Measurements from ENCODE around the gene OR51G2.
"Not testable (repeated sequence)": the region's sequence is repeated elsewhere in the genome, so short reads cannot be mapped to it uniquely, and the experiment has no call there.

The OR51G2 gene

GRCh38 chr11:4919250-4919649 is at the start of gene OR51G2:
OR51G2 (minus strand) TSS chr11:4919350; CDS start chr11:4915663, 3,687 bp downstream.
- no peak for DNase-seq (ENCODE audit: low read depth in 2 of 2)

GRCh38 chr11:4962816-4963215 is 43.7 kb upstream of the OR51G2 start:
- no peak for DNase-seq (ENCODE audit: low read depth in 2 of 2)

DNA sequence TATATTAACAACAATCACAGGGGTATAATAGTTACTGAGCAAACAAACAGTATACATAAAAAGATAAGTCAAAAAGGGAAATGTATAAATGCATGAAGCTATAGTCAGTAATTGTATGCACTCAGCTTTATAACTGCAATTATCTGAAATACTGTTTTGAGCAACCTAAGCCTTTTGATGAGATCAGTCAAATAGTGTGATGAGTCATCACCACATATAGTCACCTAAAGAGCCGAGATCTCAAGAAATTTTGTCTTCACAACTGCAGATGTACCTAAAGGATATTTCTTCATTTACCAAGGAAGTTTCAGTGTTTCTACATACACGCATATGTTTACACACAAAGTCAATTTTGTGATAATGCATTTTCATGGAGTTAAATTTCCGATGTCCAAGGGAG is 41.7 kb upstream of the OR51G2 start:
- no peak for DNase-seq (ENCODE audit: low read depth in 2 of 2)

DNA sequence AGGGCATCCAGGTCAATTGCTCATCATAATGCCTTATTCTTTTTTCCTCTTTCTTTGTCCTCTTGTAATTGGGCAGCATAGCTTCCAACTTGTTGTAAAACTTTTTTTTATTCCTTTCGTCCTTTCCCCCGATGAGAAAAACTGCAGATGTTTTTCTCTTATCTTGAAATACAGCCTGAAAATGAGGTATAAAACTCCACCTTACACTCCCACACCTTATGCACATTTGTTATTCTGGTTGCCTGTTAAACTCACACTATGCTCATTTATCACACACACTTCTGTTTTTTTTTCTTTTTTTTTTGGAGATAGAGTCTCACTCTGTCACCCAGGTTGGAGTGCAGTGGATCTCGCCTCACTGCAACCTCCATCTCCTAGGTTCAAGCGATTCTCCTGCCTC is 38.2 kb upstream of the OR51G2 start:
- no peak for DNase-seq (ENCODE audit: low read depth in 2 of 2)

- DNase-seq (ENCODE audit: low read depth in 2 of 2) = not testable (repeated sequence)
These were observed 36.5 kb upstream of the OR51G2 start, which contains the start of gene OR51A2 for GRCh38 chr11:4955613-4956012. OR51A2 (minus strand) TSS chr11:4955713; CDS start chr11:4955713, 0 bp downstream.

DNA sequence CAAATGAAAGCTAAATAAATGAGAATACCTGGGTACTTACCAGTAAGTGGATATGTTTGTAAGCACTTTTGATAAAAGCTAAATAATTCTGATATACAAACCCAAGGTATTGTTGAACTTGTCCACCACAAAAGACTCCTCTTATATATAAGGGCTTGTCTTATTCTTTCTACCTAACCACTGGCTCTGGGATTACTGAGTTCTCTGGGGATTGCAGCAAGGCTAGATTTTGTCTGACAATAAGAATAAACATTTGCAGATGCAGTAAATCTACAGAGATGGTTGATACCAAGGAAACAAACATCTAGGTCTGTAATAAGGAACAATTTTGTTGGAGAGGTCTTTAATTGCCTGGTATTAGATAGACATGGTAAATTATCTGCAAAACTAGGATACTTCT is 28.4 kb upstream of the OR51G2 start, which contains the start of gene OR51A4:
Gene OR51A4, minus strand, starts transcription at position 101 of the 400 bp plus-strand sequence. CDS start 505 bp downstream, outside the sequence.
- no peak for DNase-seq (ENCODE audit: low read depth in 2 of 2)

DNA sequence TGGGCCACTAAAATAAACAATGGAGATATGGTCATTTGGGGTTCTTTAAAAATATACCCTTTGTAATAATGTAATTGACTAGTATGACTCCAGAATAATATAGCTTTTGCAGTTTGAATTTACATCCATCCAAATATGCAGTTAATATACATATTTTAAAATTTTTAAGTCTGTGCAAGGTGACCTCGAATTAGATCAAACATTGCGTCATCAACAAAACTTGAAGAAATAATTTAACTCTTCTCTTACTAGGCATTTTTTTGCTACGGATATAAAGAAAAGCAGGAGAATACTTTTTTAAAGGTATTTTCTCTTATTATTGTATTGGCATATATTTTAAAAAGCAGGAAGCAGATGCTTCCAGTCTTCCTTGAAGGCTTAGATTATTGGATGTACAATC is 17.6 kb upstream of the OR51G2 start:
- DNase-seq (ENCODE audit: low read depth in 2 of 2) = no peak

DNA sequence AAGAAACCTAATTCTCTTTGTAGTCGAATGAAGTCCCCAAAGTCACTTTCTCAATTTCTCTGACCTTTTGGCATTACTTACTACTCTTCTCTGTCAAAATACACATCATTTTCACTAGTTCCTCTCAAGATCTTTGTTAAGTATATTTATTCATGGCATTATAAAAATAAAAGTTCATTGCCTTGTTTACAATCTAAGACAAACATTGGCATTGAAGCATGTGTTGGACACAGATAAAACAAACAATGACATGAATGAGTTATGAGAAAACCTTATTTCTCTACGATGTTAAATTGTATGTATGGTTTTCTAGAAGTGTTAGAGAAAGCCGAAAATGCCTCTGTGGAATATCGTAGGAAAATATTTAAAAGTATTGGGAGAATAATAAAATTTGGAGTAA is 13.6 kb upstream of the OR51G2 start:
- DNase-seq (ENCODE audit: low read depth in 2 of 2) = no peak

- DNase-seq (ENCODE audit: low read depth in 2 of 2) = no peak
These were observed 7.5 kb upstream of the OR51G2 start for GRCh38 chr11:4926608-4927007.

DNA sequence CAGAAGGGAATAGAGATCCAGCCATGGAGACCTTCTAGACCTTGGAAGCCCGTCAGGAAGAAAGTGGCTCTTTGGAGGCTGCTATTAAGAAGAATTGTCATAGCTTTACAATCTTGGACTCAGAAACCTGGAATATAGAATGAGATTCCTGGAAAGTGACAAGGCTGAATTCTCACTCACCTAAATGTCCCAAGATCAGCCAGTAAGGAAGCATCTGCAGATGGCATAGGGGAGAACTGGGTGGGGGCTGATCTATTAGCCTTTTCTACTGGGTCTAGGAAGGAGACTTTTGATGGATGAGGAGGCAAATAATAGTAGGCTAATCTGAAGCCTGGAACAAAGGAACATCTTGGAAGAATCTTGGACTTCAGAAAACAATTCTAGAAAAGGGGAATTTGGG is 5.1 kb upstream of the OR51G2 start, which contains the start of gene OR51G1:
Gene OR51G1, minus strand, starts transcription at position 101 of the 400 bp plus-strand sequence. Its CDS starts 0 bp downstream, at position 101.
- DNase-seq (ENCODE audit: low read depth in 2 of 2) = no peak

DNA sequence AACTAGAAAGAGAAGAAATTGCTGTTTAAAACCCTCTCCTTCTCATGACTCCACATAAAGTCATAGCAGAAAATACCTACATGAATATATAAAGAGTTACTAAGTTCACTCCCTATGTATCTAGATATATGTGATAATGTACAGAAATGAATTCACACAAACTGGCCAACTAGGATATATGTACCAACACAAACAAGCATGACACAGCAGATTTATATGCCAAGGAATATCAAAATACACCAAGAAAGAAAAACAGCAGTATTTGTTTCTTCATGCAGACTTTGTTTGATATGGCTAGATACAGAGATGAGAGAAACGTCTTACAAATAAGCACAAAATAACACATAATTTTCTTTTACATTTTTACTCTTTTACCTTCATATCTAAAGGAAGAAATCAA is 3.2 kb upstream of the OR51G2 start:
- no peak for DNase-seq (ENCODE audit: low read depth in 2 of 2)

DNA sequence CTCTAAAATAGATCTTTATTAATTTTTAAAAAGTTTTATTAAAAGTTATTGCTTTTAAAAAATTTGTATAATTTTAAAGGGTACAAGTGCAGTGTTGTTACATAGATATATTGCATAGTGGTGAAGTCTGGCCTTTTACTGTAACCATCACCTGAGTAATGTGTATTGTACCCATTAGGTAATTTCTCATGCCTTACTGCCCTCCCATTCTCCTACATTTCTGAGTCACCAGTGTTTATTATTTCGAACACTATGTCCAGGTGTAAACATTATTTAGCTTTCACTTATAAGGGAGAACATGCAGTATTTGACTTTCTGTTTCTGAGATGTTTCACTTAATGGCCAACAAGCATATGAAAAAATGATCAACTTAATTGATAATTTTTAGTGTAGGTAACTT is 2.6 kb upstream of the OR51G2 start:
- DNase-seq (ENCODE audit: low read depth in 2 of 2) = no peak

DNA sequence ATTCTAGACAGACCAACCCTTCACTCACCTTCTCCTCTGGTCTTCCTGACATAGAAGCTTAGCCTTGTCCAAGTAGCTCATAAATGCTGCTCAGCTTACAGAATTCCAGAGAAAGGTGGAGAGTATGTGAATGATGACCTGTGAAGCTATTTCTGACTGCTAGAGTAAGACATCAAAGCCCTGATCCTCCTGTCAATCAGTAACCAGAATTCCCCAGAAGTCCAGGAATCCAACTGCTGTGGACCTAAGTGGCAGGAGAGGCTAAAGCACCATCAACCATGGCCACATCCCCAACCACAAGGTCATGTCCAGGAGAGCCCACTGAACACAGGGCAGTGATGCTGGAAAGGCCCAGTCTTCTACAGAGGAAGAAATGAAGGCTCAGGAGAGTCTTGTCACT is 2.6 kb downstream of the OR51G2 start:
- DNase-seq (ENCODE audit: low read depth in 2 of 2) = no peak

GRCh38 chr11:4903484-4903883 is 15.7 kb downstream of the OR51G2 start, which contains the start of gene OR51A7:
OR51A7 (plus strand) TSS chr11:4903783; CDS start chr11:4907370, 3,587 bp downstream.
- no peak for DNase-seq (ENCODE audit: low read depth in 2 of 2)

DNA sequence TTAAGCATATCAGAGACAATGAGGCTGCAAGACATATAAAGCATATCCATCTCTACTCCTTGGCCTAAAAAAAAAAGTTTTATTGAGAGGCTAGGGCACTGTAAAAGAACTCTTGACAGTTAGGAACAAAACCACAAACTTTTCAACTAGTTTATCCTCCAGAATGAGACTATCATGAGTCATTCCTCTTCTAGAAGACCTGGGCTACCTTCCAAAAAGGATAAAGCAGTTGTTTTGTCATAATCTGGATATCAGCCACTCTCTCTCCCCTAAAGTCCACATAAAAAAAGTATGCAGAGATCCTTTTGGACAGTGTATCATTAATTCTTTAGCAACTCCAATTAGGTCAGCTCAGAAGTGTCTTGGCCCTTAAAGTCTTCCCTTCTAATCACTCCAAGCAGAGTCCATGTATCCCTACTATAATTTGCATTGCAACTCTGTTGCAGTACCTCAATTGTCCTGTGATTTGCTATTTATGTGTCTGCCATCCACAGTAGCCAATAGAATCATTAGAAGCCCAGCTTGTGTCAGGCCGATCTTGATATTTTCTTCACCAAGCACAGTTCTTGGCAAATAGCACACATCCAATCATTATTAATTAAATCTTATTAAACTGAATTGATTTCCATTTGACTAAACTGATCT is 27.0 kb downstream of the OR51G2 start:
- DNase-seq (ENCODE audit: low read depth in 2 of 2) = no peak

GRCh38 chr11:4890279-4890678 is 28.9 kb downstream of the OR51G2 start:
- DNase-seq (ENCODE audit: low read depth in 2 of 2) = no peak

GRCh38 chr11:4887591-4887990 is 31.6 kb downstream of the OR51G2 start:
- DNase-seq (ENCODE audit: low read depth in 2 of 2) = no peak

DNA sequence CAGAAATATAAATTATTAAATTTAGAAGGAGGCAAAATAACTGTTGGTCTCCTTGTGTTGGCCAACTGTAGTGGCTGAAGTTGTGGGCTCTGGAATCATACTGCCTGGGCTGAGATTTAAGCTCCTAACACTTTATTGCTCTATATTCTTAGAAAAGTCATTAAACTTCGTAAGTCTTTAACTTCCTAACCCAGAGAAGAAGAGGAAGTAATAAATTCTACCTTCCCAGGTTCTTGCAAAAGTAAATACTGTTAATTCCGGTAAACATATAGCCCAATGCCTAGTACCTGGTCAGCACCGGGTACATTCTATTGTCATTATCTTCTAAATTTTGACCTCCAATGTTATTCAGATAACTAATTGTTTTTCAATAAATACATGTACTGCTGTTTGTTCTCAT is 33.0 kb downstream of the OR51G2 start:
- DNase-seq (ENCODE audit: low read depth in 2 of 2) = no peak

GRCh38 chr11:4884361-4884760 is 34.8 kb downstream of the OR51G2 start:
- DNase-seq (ENCODE audit: low read depth in 2 of 2) = no peak

- no peak for DNase-seq (ENCODE audit: low read depth in 2 of 2)
These were observed 36.6 kb downstream of the OR51G2 start for GRCh38 chr11:4882543-4882942.

GRCh38 chr11:4881860-4882500 is 37.2 kb downstream of the OR51G2 start, which contains the start of gene OR51T1:
OR51T1 (plus strand) TSS chr11:4881900; CDS start chr11:4881900, 0 bp downstream.
- no peak for DNase-seq (ENCODE audit: low read depth in 2 of 2)

- DNase-seq (ENCODE audit: low read depth in 2 of 2) = no peak
These were observed 38.0 kb downstream of the OR51G2 start for GRCh38 chr11:4881188-4881587.

GRCh38 chr11:4865855-4866254 is 53.3 kb downstream of the OR51G2 start:
- no peak for DNase-seq (ENCODE audit: low read depth in 2 of 2)

Data from stimulated activated CD8-positive, alpha-beta memory T cell treated with anti-CD3 and anti-CD28 coated beads, Interleukin-2, amount 100 ng/mL, for 1 hour (primary cell).